Stromal cell of bone marrow (primary cell): ENCODE results near the gene HES5.

Source experiments
- DNase-seq: peaks from one replicate; pipeline ENCODE4 v3.0.0-alpha.2; 2012; ENCODE audit warnings: low read depth

The HES5 gene

GRCh38 chr1:2546515-2547209 is 16.6 kb upstream of the HES5 start:
- peak; percentile 51 for DNase-seq

- peak; percentile 26 for DNase-seq
These were observed 15.9 kb upstream of the HES5 start for GRCh38 chr1:2545754-2546514.

DNA sequence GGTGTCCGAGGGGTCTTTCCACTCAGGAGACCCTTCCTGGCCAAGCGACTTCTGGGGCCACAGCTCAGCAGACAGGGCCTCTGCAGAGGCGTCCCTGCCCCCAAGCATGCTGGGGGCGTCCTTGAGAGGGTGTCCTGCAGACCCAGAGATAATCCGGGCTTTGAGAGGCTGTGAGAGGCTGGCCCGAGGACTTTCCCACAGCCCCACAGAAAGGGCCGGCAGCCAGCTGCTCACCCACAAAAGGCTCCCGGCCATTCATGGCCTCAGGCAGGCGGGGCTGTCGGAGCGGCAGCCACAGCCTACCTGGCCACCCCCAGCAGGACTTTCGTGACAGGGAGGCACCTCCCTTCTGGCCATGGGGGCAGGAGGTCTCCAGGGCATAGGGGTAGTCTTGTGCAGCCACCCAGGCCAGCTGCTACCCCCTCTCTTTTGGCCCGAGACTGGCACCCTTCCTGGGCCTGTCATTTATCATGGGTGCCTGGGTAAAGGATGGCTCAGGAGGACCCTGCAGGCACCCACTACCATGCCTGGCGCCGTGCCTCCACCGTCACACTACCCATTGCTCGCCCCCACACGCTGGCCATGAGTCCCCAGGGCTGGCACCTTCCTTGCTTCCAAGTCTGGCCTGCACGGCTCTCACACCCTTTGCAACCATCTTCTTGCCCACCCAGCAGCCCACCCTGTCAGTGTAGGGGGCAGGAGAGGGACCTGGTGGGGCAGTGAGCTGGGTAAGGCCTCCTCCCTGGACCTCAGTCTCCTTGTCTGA is 15.0 kb upstream of the HES5 start:
- no peak for DNase-seq

GRCh38 chr1:2544093-2544874 is 14.2 kb upstream of the HES5 start:
- DNase-seq: no peak

GRCh38 chr1:2543543-2544092 is 13.6 kb upstream of the HES5 start:
- DNase-seq: no peak

DNA sequence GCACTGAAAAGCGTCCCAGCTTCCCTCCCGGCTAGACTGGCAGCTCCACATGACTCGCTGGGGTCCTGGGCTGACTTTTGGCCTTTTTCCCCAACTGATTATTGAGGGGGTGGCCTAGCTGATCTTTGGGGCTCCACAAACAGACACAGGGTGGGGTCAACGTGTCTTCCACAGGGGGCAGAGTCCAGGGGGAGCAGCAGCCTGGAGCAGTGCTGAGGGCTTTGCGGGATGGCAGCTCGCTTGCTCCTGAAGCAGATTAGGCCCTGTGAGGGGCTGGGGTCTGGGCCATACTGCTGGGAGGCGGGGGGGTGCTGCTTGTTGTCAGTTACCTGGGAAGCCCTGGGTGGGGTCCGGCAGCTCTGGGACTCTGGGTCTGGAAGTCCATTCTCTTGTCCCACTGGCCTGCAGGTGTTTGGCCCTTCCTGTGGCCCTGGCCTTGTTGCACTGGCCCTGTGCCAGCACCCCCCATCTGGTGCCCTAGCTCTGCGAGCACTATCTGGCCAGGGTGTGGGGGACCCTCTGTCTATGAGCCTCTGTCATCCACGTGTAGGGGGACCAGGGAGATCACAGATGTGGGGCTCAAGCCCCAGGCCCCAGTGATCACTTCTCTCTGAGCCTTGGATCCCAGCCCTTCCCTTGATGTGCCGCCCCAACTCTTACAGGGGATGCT is 12.3 kb upstream of the HES5 start:
- DNase-seq: no peak

GRCh38 chr1:2541619-2542245 is 11.7 kb upstream of the HES5 start:
- DNase-seq: no peak

- no peak for DNase-seq
These were observed 10.9 kb upstream of the HES5 start for GRCh38 chr1:2540816-2541492.

- DNase-seq: no peak
These were observed 9.3 kb upstream of the HES5 start for GRCh38 chr1:2539312-2539907.

GRCh38 chr1:2538872-2539271 is 8.8 kb upstream of the HES5 start:
- DNase-seq: no peak

GRCh38 chr1:2538376-2538775 is 8.3 kb upstream of the HES5 start:
- DNase-seq: no peak

DNA sequence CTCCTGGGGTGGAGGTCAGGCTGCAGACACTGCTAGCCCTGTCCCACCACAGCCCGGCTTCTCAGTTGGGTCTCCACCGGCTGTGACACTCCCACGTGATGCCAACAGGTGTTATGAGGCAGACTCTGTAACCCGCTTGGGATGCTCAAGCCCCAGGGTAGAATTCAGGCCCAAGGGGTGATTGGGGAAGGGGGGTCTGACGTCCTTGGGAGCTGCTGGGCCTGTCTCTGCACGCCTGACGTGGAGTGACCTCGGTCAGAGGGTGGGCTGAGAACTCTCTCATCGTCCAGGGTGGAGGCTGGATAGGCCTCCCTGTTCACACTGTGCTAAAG is 7.7 kb upstream of the HES5 start:
- no peak for DNase-seq

DNA sequence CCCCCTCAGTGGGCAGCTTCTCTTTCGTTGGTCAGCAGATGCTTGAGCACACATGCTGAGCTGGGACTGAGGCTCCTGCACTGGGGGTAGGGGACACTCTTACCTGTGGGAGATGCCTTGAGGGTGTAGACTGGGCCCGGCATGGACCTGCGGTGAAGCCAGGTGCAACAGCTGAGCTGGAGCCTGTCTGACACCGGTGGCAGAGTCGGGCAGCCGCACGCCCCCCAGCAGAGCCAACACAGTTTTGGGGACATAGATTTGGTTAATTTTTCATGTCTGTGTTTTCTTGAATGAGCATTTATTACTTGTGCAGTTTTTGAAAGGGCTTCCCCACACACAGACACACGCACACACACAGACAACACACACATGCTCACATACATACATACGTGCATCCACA is 5.9 kb upstream of the HES5 start:
- DNase-seq: no peak

DNA sequence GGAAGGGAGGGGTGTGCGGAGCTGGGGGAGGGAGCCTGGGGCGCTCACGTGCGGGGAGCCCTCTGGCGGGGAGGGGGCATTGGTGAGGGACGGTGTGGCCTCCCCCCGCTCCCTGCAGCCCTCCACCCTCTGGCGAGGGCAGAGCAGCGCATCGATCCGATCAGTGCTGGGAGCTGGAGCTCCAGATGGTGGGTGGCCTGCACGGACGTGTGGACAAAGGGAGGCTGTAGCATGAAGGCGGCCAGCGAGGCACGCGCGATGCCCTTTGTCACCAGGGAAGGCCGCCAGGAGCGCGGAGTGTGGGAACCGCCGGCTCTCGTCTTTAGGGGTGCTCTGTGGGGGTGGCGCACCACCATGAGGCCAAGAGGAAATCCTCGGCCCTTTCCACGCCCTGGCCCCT is 5.4 kb upstream of the HES5 start:
- DNase-seq: no peak

DNA sequence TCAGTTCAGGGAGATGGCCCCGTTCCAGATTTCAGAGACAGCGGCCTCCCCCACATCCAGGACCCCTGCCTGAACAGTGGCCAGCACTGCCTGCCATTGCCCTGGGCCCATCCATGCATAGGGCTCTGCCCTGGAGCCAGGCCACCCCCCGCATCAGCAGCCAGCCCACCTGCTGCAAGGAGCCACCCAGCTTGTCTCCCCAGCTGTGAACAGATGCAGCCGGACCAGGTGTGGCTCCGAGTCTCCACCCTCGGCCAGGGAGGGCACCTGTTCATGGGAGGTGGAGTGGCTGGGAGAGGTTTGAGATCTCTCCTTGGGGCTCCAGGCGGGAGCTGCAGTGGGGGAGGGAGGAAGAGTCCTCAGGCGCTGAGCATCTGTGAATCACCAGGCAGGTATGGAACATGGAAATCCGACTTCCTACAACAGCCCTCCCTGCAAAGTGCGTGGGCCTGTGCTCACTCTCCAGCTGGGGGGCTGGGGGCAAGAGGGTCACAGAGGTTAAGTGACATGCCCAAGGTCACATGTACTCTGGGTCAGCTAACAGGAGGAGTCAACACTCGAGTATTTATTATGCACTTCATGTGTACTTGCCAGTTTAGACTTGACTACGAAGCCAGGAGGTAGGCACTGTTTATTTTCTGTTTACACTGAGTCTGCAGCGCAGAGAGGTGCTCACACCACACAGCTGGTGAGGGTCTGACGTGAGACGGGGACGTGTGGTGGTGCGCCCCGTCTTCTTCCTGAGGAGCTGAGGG is 4.8 kb upstream of the HES5 start:
- no peak for DNase-seq

DNA sequence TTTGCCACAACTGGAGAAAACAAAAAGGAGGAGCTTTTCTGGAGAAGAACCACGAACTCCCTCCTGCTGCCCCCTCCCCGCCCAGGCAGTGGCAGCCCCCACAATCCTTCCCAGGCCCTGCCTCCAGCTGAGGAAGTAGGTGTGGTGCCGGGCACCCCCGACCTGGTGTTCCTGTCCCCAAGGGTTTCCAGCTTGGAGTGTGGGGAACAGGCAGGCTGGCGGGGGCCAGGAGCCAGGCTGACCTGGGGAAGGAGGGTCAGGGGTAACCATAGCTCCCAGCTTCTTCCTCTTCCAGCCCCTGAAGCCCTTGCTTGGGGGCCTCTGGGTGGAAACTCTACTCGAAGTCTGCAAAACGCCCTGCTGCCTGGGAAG is 4.2 kb upstream of the HES5 start:
- no peak for DNase-seq

DNA sequence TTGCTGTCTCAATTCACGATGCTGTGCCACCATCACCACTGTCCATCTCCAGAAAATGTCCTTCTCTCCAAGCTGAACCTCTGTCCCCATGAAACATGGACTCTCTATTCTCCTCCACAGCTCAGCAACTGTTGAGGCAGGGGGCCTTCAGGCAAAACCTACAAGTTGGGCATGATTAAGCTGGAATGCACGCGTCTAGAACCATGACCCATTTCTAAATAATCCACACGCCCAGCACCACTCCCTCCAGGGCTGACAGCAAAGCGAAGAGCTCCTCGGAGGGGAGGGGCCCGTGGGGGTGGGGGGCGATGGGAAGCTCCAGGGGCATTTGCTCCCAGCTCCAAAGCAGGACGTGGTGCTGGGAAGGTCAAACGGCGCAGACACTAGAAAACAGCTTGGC is 3.3 kb upstream of the HES5 start:
- no peak for DNase-seq

DNA sequence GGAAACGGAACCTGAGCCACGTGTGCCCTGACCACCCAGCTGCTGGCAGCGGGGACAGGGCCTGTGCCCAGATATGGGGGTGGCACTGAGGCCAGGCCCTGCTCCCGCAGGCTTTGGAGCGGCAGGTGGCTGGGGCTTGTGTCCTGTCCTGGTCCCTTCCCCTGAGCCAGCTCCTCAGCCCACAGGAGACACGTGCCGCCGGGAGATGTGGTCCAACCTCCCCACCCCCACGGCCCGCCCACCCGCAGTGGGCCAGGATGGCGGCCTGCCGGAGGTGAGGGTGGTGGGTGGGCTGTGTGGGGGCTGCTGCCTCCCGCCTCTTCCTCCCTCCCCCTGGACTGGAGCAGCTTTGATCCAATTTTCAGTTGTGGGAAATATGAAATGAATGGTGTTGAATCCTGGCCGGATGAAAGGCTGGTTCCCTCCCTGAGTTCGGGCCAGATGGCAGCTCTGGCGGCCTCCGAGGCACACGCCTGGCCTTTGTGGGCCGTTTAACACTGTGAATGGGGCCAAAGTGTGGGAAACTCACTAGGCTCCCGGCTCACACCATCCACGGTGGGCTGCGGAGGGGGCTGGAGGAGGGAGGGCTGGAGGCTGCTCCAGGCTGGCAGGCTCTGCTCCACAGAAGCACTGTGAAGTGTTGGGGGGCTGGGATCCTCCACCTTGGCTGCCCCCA is 2.6 kb upstream of the HES5 start:
- DNase-seq: no peak
